Glomerular visceral epithelial cell (primary cell): ENCODE data around the gene FBXL22.

Experiments used
- DNase-seq: peaks from one replicate; pipeline ENCODE4 v3.0.0-alpha.2; 2016; ENCODE audit errors: extremely low spot score

FBXL22 gene

GRCh38 chr15:63597038-63597790 is at the start of gene FBXL22:
FBXL22 (plus strand) TSS chr15:63597387; CDS start chr15:63597393, 6 bp downstream.
- no peak for DNase-seq

GRCh38 chr15:63551400-63551799 is 45.8 kb upstream of the FBXL22 start:
- DNase-seq = peak; percentile 9

- DNase-seq = peak; percentile 91
Measured at GRCh38 chr15:63553388-63553791, 43.8 kb upstream of the FBXL22 start.

GRCh38 chr15:63554337-63554927 is 42.8 kb upstream of the FBXL22 start:
- no peak for DNase-seq

- no peak for DNase-seq
Measured at GRCh38 chr15:63555507-63555906, 41.7 kb upstream of the FBXL22 start.

GRCh38 chr15:63556246-63556645 is 40.9 kb upstream of the FBXL22 start:
- peak; percentile 76 for DNase-seq

GRCh38 chr15:63556736-63557135 is 40.5 kb upstream of the FBXL22 start:
- no peak for DNase-seq

GRCh38 chr15:63559753-63560152 is 37.4 kb upstream of the FBXL22 start:
- DNase-seq = no peak

- no peak for DNase-seq
Measured at GRCh38 chr15:63560741-63561448, 36.3 kb upstream of the FBXL22 start.

- DNase-seq = no peak
Measured at GRCh38 chr15:63564093-63564492, 33.1 kb upstream of the FBXL22 start.

GRCh38 chr15:63565536-63566186 is 31.5 kb upstream of the FBXL22 start:
- DNase-seq = no peak

- DNase-seq = no peak
Measured at GRCh38 chr15:63572749-63573464, 24.3 kb upstream of the FBXL22 start.

- DNase-seq = no peak
Measured at GRCh38 chr15:63573533-63573932, 23.7 kb upstream of the FBXL22 start.

- no peak for DNase-seq
Measured at GRCh38 chr15:63575312-63575711, 21.9 kb upstream of the FBXL22 start.

GRCh38 chr15:63576441-63576840 is 20.7 kb upstream of the FBXL22 start:
- DNase-seq = no peak

GRCh38 chr15:63582179-63582578 is 15.0 kb upstream of the FBXL22 start:
- no peak for DNase-seq

GRCh38 chr15:63582718-63583426 is 14.3 kb upstream of the FBXL22 start:
- DNase-seq = peak; percentile 76

- DNase-seq = no peak
Measured at GRCh38 chr15:63586790-63587189, 10.4 kb upstream of the FBXL22 start.

- DNase-seq = no peak
Measured at GRCh38 chr15:63587527-63587926, 9.7 kb upstream of the FBXL22 start.

GRCh38 chr15:63588826-63589225 is 8.4 kb upstream of the FBXL22 start:
- no peak for DNase-seq
